ENCODE data around the gene ELOF1. TPM values are rescaled to one million over a fixed set of nuclear protein-coding genes. Genes with fewer than 3 reads are reported as not detected.

The ELOF1 gene
- total RNA-seq, 4 donors from 2014 or later = 14.7 to 45.7 (median 37.2) TPM

DNA sequence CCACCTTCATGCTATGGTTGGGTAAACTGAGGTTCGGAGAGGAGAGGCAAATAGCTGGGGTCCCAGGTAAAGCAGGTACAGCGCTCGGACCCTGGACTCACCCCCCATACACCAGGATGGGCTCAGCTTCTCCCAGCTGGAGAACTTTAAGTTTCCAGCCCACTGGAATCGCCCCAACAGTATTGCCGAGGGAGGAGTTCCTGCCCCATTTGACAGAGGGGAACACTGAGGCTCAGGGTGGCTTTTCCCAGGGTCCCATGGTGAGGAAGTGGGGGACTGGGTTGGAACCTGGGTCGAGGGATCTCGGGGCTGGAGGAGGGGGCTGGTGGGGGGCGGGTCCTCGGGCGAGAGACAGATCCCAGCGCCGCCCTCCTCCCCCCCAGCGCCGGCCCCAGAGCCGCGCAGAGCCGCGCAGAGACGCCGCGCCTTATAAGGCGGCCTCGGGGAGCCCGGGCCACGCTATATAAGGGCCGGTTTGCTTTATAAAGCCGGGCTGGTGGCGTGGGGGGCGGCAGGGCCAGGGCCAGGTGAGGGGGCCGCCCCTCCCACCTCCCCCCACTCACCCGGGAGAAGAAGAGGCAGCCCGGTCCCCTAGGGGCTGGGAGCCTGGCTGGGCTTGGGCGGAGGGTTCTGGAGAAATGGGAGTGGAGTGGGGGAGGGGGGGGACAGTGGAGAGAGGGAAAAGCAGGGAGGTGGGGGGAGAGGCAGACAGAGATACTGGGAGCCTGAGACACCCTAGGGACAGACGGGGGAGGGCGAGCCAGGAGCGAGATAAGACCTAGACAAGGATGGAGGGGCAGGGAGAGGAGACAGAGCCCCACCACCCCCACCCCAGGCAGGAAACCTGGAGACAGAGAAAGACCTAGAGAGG, 19.3 kb downstream of the ELOF1 start:
- Histone ChIP-seq H3K36me3 (no peaks in the 10 kb centered on the region), H3K27me3 (peaks cover 24% of the 10 kb centered on the region), H3K4me1 (peaks cover 0 to 18% (median 10%) of the 10 kb centered on the region in 4 donors), H3K27ac (peak overlapping the region; percentile 86 to 97 (median 89)), H3K9me3 (no peaks in the 10 kb centered on the region), H3K4me3 (peak overlapping the region; percentile 33 to 52 (median 44))
- 12 to 32% methylated on average over 3 to 32 of the region's 36 CpGs for WGBS, 2 donors (ENCODE audit: low coverage in 1 of 2)
- intact Hi-C loops (cut with DNase I; ENCODE audit: low total_unique reads) = no loop called here
- in situ Hi-C loops (cut with MboI; ENCODE audit: low pct_ligation_motif_present in 1 of 4, low pct_unique_long_range_greater_than_20kb in 1 of 4, low sequenced_read_pairs in 3 of 4) = no loop called here
- DNase-seq = peak; percentile 29
- TF ChIP-seq EP300 (IDR thresholded peaks at IDR 0.05; ENCODE audit: low read depth) = no peak
- TF ChIP-seq, protein P1, sequence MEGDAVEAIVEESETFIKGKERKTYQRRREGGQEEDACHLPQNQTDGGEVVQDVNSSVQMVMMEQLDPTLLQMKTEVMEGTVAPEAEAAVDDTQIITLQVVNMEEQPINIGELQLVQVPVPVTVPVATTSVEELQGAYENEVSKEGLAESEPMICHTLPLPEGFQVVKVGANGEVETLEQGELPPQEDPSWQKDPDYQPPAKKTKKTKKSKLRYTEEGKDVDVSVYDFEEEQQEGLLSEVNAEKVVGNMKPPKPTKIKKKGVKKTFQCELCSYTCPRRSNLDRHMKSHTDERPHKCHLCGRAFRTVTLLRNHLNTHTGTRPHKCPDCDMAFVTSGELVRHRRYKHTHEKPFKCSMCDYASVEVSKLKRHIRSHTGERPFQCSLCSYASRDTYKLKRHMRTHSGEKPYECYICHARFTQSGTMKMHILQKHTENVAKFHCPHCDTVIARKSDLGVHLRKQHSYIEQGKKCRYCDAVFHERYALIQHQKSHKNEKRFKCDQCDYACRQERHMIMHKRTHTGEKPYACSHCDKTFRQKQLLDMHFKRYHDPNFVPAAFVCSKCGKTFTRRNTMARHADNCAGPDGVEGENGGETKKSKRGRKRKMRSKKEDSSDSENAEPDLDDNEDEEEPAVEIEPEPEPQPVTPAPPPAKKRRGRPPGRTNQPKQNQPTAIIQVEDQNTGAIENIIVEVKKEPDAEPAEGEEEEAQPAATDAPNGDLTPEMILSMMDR (IDR thresholded peaks at IDR 0.05) = no peak
- TF ChIP-seq POLR2AphosphoS5 (IDR thresholded peaks at IDR 0.05) = peak in 2 of 3 donors; percentile 31 to 34

DNA sequence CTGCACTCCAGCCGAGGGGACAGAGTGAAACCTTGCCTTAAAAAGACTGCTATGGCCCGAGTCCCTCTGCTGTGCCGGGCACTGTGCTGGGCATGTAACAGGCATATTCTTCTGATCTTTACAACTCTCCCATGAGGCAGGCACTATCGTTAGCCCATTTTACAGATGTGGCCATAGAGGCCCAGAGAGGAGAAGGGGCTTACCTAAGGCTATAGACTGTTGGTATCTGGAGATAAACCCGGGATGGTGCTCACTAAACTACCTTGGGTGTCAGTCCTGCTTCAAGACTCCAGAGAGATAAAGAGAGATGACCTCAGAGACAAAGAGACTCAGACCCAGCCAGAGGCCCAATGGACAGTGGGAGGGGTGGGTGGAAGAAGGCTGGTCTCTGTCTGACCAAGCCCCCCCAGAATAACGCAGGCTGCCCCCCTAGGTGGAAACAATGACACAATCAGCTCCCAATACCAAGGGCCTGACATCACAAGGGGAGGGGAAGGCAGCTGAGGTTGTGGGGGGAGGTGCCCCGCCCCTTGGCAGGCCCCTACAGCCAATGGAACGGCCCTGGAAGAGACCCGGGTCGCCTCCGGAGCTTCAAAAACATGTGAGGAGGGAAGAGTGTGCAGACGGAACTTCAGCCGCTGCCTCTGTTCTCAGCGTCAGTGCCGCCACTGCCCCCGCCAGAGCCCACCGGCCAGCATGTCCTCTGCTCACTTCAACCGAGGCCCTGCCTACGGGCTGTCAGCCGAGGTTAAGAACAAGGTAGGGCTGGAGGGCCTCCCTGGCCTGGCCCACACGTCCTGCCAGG, 20.6 kb downstream of the ELOF1 start, which contains the start of gene CNN1:
TSS of gene CNN1 (plus strand) at position 620 of the 805 bp plus-strand sequence. CDS start at position 697, 77 bp downstream.
- Histone ChIP-seq H3K27ac (peak within 1 kb of the TSS; percentile 86 to 97 (median 89)), H3K9me3 (no peaks in the 10 kb centered on the region), H3K36me3 (no peaks in the 10 kb centered on the region), H3K4me1 (peaks cover 0 to 18% (median 10%) of the 10 kb centered on the region in 4 donors), H3K27me3 (peaks cover 24% of the 10 kb centered on the region), H3K4me3 (peak within 1 kb of the TSS; percentile 33 to 52 (median 44))
- TF ChIP-seq EP300 (IDR thresholded peaks at IDR 0.05; ENCODE audit: low read depth) = peak; percentile 76
- peak; percentile 82 for TF ChIP-seq POLR2A (IDR thresholded peaks at IDR 0.05)
- TF ChIP-seq, protein P1 (IDR thresholded peaks at IDR 0.05) = no peak
- peak; percentile 82 to 96 (median 92) for TF ChIP-seq POLR2AphosphoS5 (IDR thresholded peaks at IDR 0.05)
- in situ Hi-C loops (cut with MboI; ENCODE audit: low pct_ligation_motif_present in 1 of 4, low pct_unique_long_range_greater_than_20kb in 1 of 4, low sequenced_read_pairs in 3 of 4) (no loop called here), intact Hi-C loops (cut with DNase I; ENCODE audit: low total_unique reads) (no loop called here)
- 24% methylated on average over 21 of the region's 21 CpGs; no CpG with 5 or more reads in 1 of the 2 donors for WGBS, 2 donors (ENCODE audit: low coverage in 1 of 2)
- peak; percentile 75 for DNase-seq

DNA sequence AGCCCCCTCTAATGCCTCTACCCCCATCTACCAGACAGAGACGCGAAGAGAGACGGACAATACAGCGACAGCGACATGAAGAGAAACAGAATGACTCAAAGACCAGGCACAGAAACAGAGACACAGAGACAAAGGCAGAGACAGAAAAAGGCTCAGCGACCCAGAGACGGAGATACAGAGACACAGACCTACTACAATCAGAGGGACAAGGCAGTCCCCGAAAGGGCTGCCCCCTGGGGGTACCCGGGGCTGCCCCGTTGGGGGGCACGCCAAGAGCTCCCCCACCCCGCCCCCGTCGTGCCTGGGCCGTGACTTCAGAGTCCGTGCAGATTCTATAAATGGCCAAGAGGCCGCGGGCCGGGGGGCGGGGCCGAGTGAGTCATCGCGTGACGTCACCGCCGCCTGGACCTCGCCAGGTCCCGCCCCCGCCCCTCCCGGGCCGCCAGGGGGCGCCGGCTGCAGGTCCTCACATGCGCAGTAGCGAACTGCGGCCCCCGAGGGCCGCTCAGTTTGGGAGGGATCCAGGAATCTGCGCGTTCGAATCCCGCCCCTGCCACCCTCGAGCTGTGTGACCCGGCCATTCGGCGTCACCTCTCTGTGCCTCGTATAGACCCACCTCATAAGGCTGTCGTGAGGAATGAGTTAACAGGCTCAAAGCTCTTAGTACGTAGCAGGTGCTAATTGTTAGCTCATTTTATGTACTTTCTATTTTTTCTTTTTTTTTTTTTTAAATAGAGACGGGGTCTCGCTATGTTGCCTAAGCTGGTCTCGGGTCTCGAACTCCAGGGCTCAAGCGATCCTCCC, 23.0 kb downstream of the ELOF1 start:
- peaks cover 0 to 18% (median 10%) of the 10 kb centered on the region in 4 donors for H3K4me1 ChIP-seq
- no peaks in the 10 kb centered on the region for H3K36me3 ChIP-seq
- H3K27ac ChIP-seq = peak overlapping the region; percentile 82 to 97 (median 87)
- no peaks in the 10 kb centered on the region for H3K9me3 ChIP-seq
- peak overlapping the region in 3 of 4 donors; percentile 20 to 41 (median 26) for H3K4me3 ChIP-seq
- intact Hi-C loops (cut with DNase I; ENCODE audit: low total_unique reads) (no loop called here), in situ Hi-C loops (cut with MboI; ENCODE audit: low pct_ligation_motif_present in 1 of 4, low pct_unique_long_range_greater_than_20kb in 1 of 4, low sequenced_read_pairs in 3 of 4) (no loop called here)
- H3K27me3 ChIP-seq = peaks cover 24% of the 10 kb centered on the region
- TF ChIP-seq POLR2A (IDR thresholded peaks at IDR 0.05) = peak; percentile 52
- TF ChIP-seq, protein P1 (IDR thresholded peaks at IDR 0.05) = peak; percentile 80 to 94 (median 90)
- TF ChIP-seq EP300 (IDR thresholded peaks at IDR 0.05; ENCODE audit: low read depth) = peak; percentile 12
- peak; percentile 21 to 63 (median 62) for TF ChIP-seq POLR2AphosphoS5 (IDR thresholded peaks at IDR 0.05)
- peak; percentile 93 for DNase-seq
- 12 to 43% methylated on average over 8 to 52 of the region's 54 CpGs for WGBS, 2 donors (ENCODE audit: low coverage in 1 of 2)

Data from transverse colon (tissue), 4 donors.